HG02763 (cell line): Measurements from ENCODE around the gene GSTM2.

Experiments
- ATAC-seq: cut with Tn5 transposase; IDR thresholded peaks from one replicate; pipeline ENCODE4 v1.9.1; 2021; ENCODE audit warnings: mild to moderate bottlenecking, moderate library complexity; ENCODE audit not compliant: unreplicated experiment

GSTM2 gene

DNA sequence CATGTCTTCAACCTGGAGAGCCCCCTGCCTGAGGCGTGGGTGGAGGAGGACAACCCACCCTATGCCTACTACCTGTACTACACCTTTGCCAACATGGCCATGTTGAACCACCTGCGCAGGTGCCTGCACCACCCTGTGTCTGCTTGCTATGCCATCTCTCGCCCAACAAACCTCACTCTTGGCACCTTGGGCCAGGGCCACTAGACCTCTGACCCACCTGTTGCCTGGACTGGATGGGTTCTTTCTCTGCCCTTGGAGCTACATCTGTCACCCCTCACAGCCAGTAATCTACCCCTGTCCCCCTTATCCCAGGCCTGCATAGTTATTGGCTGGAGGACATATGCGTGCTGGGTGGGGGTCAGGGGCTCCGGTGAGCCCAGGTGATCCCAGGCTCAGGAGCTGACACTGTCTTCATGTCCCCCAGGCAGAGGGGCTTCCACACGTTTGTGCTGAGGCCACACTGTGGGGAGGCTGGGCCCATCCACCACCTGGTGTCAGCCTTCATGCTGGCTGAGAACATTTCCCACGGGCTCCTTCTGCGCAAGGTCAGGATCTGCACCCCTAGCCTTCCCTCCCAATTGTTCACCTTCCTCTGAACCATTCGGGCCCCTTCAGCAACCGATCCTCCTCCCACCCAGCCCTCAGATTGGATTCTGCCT, 38.4 kb upstream of the GSTM2 start:
- no peak for ATAC-seq

GRCh38 chr1:109630081-109630897, 37.6 kb upstream of the GSTM2 start:
- ATAC-seq, result no peak

GRCh38 chr1:109630898-109631512, 36.9 kb upstream of the GSTM2 start:
- no peak for ATAC-seq

GRCh38 chr1:109631513-109632505, 36.0 kb upstream of the GSTM2 start:
- ATAC-seq, result no peak

GRCh38 chr1:109632671-109633346, 35.0 kb upstream of the GSTM2 start:
- ATAC-seq, result no peak

- ATAC-seq, result no peak
Observed at GRCh38 chr1:109634292-109634691, 33.6 kb upstream of the GSTM2 start.

DNA sequence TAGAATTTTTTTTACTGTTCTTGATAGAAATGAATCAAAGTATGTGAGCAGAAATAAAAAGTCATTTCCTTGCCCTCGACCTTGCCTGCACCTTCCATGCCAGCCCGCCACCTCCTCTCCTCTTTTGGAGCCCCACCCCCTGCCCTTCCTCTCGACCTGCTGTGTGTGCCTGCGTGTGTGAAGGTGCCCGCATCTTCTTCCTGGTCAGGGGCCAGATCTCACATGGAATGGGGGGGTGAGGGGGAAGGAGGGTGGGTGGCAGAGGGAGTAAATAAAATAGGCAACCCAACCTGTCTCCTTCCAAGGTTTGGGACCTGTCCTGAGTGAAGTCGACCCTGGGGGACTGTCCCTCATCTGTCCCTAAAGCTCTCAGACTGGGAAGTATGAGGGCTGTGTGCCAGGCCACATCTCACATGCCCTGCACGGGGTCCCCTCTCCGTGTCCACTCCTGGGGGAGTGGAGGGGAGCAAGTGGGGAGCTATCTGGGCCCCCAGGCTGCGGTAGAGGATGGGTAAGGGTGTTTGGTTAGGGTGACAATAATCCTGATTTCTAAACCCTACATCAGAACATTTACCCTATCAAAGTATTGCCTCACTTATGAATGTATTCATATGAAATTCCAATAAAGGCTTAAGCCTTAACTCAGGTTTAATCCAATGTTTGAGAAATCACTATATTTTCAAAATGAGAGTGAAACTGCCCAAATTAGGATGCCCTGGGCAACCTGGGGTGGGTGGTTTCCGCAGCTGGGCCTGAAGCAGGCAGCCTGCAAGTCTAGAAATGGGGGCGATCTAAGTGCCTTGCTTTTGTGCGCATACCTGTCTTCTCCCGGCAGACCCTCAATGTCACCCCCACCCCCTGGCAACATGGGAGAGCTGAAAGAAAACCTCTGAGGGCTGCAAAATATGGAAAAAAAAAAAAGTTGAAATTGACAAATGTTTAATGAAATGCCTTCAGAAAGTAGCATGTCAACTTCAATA, 32.8 kb upstream of the GSTM2 start:
- no peak for ATAC-seq

GRCh38 chr1:109635862-109636200, 32.0 kb upstream of the GSTM2 start:
- no peak for ATAC-seq

DNA sequence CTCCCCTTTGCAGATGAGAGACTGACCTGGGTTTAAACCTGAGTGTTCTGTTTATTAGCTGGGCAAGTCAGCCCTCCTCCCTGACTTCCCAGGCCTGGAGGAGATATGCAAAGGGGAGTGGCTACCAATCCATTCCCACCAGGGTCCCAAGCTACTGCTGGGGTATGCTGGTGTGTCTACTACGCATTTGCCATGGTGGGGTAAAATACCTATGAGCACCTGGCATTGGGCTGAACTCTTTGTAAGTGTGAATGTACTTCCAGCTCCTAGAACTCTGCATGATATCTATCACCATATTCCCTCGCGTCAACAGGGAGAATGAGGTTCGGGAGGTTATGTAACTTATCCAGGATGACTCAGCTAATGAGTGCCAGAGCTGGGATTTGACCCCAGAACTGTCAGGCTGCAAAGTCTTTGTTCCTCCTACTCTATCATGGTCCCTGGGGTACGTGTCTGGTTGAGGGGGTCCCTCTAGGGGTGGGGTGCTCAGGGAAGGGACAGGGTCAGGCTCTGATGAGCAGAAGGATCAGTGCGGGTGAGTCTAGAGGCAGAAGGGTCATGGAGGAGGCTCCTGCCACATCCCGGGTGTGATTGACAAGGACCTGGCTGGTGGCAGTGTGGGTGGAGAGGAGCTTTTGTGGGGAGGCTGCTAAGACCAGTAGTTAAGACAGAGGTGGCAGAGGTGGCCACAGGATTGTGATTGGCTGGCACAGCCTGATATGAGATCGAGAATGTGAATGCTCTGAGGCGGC, 31.5 kb upstream of the GSTM2 start:
- no peak for ATAC-seq

DNA sequence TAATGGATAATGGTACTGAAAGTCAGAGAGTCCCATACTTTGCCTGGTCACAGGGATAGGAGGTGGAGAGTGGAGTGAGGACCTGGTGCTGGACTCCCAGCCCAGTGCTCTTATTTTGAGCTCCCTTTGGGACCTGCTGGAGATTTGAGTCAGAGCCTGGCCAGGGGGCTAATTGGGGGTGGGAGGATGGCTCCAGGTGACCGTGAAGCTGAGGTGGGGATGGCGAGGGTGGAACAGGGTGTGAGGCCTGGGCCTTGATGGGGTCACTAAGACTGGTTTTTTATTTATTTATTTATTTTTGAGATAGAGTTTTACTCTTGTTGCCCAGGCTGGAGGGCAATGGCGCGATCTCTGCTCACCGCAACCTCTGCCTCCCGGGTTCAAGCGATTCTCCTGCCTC, 30.4 kb upstream of the GSTM2 start:
- ATAC-seq, result no peak

DNA sequence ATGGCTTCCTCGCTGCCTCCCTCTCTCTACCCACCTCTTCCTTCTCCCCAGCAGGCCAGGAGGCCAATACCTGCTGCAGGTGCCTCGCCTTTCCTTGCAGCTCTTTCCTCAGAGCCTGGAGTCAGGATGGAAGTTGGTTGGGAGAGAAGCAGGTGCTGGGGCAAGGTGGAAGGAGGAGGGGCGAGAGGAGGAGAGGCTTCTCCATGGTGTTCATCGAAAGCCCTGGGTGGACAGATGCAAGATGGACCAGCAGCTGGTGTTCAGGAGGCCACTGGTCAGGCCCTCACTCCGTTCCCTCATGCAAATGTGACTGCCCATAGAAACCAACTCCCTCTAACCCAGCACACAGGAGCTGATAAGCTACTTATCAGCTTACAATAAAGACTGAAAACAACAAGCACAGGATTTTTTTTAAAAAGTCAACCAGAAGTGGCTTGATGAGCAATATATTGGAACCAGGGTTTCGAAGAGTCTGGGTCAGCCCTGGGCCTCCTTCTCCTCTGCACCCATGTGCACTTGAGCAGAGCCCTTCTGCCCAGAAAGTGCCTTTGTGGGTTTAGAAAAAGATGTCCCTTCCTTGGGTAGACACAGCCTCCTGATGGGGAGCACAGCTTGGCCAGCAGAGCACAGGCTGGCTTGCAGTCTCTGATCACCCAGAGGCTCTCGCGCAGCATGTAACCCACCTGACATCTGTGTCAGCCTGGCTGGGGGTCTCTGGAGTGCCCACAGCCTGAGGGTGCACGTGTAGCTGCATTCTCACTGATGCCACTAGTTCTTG, 28.6 kb upstream of the GSTM2 start:
- ATAC-seq, result no peak

GRCh38 chr1:109639841-109640184, 28.0 kb upstream of the GSTM2 start:
- ATAC-seq, result no peak

GRCh38 chr1:109640285-109640865, 27.5 kb upstream of the GSTM2 start:
- no peak for ATAC-seq

DNA sequence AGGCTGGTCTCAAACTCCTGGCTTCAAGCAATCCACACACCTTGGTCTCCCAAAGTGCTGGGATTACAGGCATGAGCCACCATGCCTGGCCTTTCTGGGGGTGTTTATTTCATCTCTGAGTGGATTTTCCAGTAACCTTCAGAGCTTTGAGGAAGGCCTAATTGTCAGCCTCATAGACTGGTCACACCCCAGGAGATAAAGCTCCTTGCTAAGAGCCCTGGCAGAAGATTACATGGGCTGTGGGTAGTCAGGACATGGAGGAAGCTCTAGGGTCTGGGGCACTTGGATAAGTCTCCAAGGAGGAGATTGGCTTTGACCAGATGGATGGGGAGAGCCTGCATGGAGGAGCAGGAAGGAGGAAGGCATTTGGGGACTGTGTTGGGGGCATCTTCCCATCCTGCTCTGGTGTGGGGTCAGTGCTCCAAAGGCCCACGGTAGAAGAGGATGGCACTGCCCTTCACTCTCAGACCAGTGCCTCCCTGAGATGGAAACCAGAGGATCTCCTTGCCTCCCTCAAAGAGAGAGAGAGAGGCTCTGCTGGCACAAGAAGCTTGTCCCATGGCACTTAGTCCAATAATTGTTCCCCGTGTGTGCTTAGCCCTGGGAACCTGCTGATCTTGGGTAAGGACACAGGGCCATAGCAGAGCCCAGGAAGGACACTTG, 26.6 kb upstream of the GSTM2 start:
- ATAC-seq, result no peak

DNA sequence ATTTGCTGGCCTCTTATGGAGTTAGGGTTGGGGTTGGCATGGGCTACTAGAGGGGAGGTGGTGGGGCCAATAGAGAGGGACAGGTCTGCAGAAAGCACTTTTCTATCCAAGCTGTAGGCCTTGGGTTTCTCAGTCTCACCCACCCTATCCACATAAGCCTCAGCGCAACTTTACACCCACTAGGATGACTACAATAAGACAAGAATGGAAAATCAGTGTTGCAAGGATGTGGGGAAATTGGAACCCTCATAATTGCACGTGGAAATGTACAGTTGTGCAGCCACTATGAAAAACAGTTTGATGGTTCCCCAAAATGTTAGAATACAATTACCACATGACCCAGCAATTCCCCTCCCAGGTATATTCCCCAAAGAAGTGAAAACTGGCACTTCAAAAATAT, 26.0 kb upstream of the GSTM2 start:
- ATAC-seq, result no peak

- ATAC-seq, result no peak
Observed at GRCh38 chr1:109642626-109643025, 25.2 kb upstream of the GSTM2 start.
